ENCODE results near the gene BCKDK. TPM values are rescaled to one million over a fixed set of nuclear protein-coding genes. Genes with fewer than 3 reads are reported as not detected.
A peak's percentile ranks its signal among the peaks of the same experiment; 100 is the strongest.

BCKDK gene
- total and polyA plus RNA-seq, 2 of the 8 experiments (the other 6 are each of a cell fraction or from before 2014, with no cell fraction given), result 49.6 to 77.1 TPM

DNA sequence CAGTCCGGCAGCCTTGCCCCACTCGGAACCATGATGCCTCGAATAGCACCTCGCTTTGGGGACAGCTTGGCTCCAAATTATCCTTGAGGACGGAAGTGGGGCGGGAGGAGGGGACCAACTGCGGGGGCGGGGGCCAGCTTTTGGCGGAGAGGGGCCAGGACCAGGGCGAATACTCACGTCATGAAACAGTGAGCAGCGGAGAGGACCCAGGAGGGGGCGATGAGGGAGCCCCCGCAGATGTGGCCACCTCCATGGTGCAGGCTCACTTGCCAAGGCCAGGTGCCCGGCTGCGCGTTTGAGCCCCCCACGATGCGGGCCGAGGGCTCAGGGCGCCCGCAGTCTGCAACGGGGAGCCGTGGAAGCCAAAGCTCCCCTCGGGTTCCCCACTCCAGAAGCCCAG is 40.7 kb downstream of the BCKDK start:
- H2AK5ac ChIP-seq (ENCODE audit: low read depth, low read length), result no peak overlapping the region
- H3K14ac ChIP-seq (ENCODE audit: insufficient read length), result no peak overlapping the region
- no peak overlapping the region for H4K91ac ChIP-seq (replicated peaks; ENCODE audit: insufficient read length, low read length)
- H3K9me3 ChIP-seq (ENCODE audit: insufficient read depth in 2 of 2, low read depth in 1 of 2, low read length in 1 of 2), result no peaks in the 10 kb centered on the region
- peak overlapping the region; percentile 19; the same call in 1 of the 2 replicates for H3K18ac ChIP-seq (ENCODE audit: extremely low read depth, low read length)
- WGBS, 2 experiments (ENCODE audit: extremely low coverage in 1 of 2, insufficient coverage in 1 of 2, insufficient read length in 1 of 2, insufficient replicate concordance in 2 of 2, low coverage in 1 of 2, low lambda C conversion rate in 2 of 2, missing lambda C conversion rate in 1 of 2), result 96% methylated on average over 13 of the region's 25 CpGs; no CpG with 5 or more reads in 1 of the 2 experiments
- TF ChIP-seq POLR2A (IDR thresholded peaks at IDR 0.05; ENCODE audit: control extremely low read depth in 1 of 2, low read depth in 2 of 2, low read length in 2 of 2) (no peak), BCL11A (IDR thresholded peaks at IDR 0.05; ENCODE audit: low read depth in 2 of 2, low read length in 2 of 2) (no peak), RFX5 (IDR thresholded peaks at IDR 0.05; ENCODE audit: borderline replicate concordance, low read depth, low read length) (no peak)
- TF ChIP-seq, protein P1, sequence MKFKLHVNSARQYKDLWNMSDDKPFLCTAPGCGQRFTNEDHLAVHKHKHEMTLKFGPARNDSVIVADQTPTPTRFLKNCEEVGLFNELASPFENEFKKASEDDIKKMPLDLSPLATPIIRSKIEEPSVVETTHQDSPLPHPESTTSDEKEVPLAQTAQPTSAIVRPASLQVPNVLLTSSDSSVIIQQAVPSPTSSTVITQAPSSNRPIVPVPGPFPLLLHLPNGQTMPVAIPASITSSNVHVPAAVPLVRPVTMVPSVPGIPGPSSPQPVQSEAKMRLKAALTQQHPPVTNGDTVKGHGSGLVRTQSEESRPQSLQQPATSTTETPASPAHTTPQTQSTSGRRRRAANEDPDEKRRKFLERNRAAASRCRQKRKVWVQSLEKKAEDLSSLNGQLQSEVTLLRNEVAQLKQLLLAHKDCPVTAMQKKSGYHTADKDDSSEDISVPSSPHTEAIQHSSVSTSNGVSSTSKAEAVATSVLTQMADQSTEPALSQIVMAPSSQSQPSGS (IDR thresholded peaks at IDR 0.05; ENCODE audit: low read length), result no peak
- H3K23me2 ChIP-seq (ENCODE audit: low read depth, low read length), result peaks cover 7% of the 10 kb centered on the region; the same call in 1 of the 2 replicates
- H4K20me1 ChIP-seq (replicated peaks in 1 of 2; ENCODE audit: control insufficient read depth in 1 of 2, insufficient read depth in 2 of 2, low read length in 2 of 2), result no peaks in the 10 kb centered on the region
- peaks cover 0 to 18% (median 4%) of the 10 kb centered on the region in 4 experiments; a peak in 5 of 7 replicates for H3K4me1 ChIP-seq (replicated peaks in 1 of 4; ENCODE audit: control insufficient read depth in 3 of 4, insufficient read depth in 4 of 4, low read length in 3 of 4)
- no peak overlapping the region for H3K27ac ChIP-seq (ENCODE audit: low read depth, low read length)
- no peaks in the 10 kb centered on the region for H3K36me3 ChIP-seq (ENCODE audit: control insufficient read depth in 2 of 4, insufficient read depth in 4 of 4, low read length in 3 of 4)
- no peak overlapping the region for H2AFZ ChIP-seq (ENCODE audit: low read length)
- 0 out of 2 replicates have a peak overlapping the region, but pooled peaks have one; percentile 53 for H2BK12ac ChIP-seq (ENCODE audit: low read depth, low read length)
- ChIA-PET POLR2A (ENCODE audit: partially characterized antibody) (interaction anchor here (1.0 to 34.9 kb wide), 6 partner anchors 8 to 34 kb away, joined by 5 to 713 read pairs (median 12); partner anchors contain the start of genes BCKDK, FUS, KAT8 and PRSS8), CTCF (ENCODE audit: partially characterized antibody) (interaction anchor here (0.6 to 1.5 kb wide), 5 partner anchors 9 to 574 kb away, joined by 3 to 5 read pairs (median 3); no protein-coding TSS in a partner anchor)
- no peak overlapping the region for H2BK20ac ChIP-seq (ENCODE audit: low read length)
- H3K9ac ChIP-seq (replicated peaks in 1 of 4; ENCODE audit: extremely low read depth in 1 of 4, low read depth in 3 of 4, low read length in 3 of 4), result no peak overlapping the region
- no peaks in the 10 kb centered on the region for H3K79me2 ChIP-seq (ENCODE audit: control insufficient read depth in 1 of 2, insufficient read depth in 2 of 2, low read length in 2 of 2)
- DNase-seq (ENCODE audit: low read depth in 1 of 2, low spot score in 2 of 2) (no peak), FAIRE-seq (no peak)
- peak overlapping the region in 1 of 4 experiments; percentile 59; a peak in 2 of 8 replicates for H3K4me3 ChIP-seq (ENCODE audit: extremely low read depth in 1 of 4, insufficient read depth in 2 of 4, low read depth in 3 of 4, low read length in 4 of 4)
- H3K27me3 ChIP-seq (replicated peaks in 1 of 4; ENCODE audit: control insufficient read depth in 3 of 4, extremely low read depth in 1 of 4, insufficient read depth in 3 of 4, low read length in 3 of 4), result peaks cover 0 to 11% (median 5%) of the 10 kb centered on the region in 4 experiments; a peak in 4 of 7 replicates
- H4K8ac ChIP-seq (ENCODE audit: extremely low read depth, insufficient read depth, low read length), result no peak overlapping the region
- H3K23ac ChIP-seq (ENCODE audit: insufficient read length), result no peak overlapping the region
- H3K56ac ChIP-seq (replicated peaks; ENCODE audit: insufficient read length, low read depth, low read length), result no peak overlapping the region
- no peak overlapping the region for H4K5ac ChIP-seq (ENCODE audit: insufficient read length, low read depth, low read length)
- H3K79me1 ChIP-seq (ENCODE audit: low read depth, low read length), result no peaks in the 10 kb centered on the region
- peak overlapping the region; percentile 26; the same call in 1 of the 2 replicates for H2BK5ac ChIP-seq (ENCODE audit: low read depth, low read length)
- peak overlapping the region; percentile 57 to 77 for H3K4me2 ChIP-seq (ENCODE audit: insufficient read depth in 1 of 2, low read depth in 2 of 2, low read length in 2 of 2)
- no peak overlapping the region for H2BK15ac ChIP-seq (ENCODE audit: low read length)
- H2BK120ac ChIP-seq (replicated peaks; ENCODE audit: low read depth, low read length), result no peak overlapping the region
- no peak overlapping the region for H3K4ac ChIP-seq (replicated peaks; ENCODE audit: insufficient read length, low read depth, low read length)
